Hair follicle dermal papilla cell (primary cell): ENCODE results near the gene DEFB128. TPM values are rescaled to one million over a fixed set of nuclear protein-coding genes. Genes with fewer than 3 reads are reported as not detected.

Source experiments
- total RNA-seq: library from RNA; depleted of rRNA; stranded (reverse); fragments of >200 nt; gene quantifications from 2 replicates; pipeline ENCODE4 v1.2.3, GENCODE V29; 2012

DEFB128 gene
- total RNA-seq = not detected in 2 replicates

GRCh38 chr20:189611-190010 is at the start of gene DEFB128:
TSS of gene DEFB128 (minus strand) at chr20:189711. CDS start at chr20:189623, 88 bp downstream.

GRCh38 chr20:226958-227357 is 37.4 kb upstream of the DEFB128 start, which contains the start of gene DEFB129:
TSS of gene DEFB129 (plus strand) at chr20:227258. CDS start at chr20:227289, 31 bp downstream.

GRCh38 chr20:157154-157553 is 32.4 kb downstream of the DEFB128 start, which contains the start of gene DEFB127:
TSS of gene DEFB127 (plus strand) at chr20:157454. CDS start at chr20:157545, 91 bp downstream.

GRCh38 chr20:142290-142689 is 47.2 kb downstream of the DEFB128 start, which contains the start of gene DEFB126:
TSS of gene DEFB126 (plus strand) at chr20:142590. CDS start at chr20:142629, 39 bp downstream.

Other genes with a start within 250 kb of the DEFB128 start
- not detected in 2 replicates for gene DEFB125, start 102.0 kb downstream of the DEFB128 start, total RNA-seq
- gene DEFB126, start 47.1 kb downstream of the DEFB128 start, total RNA-seq = not detected in 2 replicates
- gene DEFB127, start 32.3 kb downstream of the DEFB128 start, total RNA-seq = not detected in 2 replicates
- gene DEFB129, start 37.5 kb upstream of the DEFB128 start, total RNA-seq = not detected in 2 replicates
- gene DEFB132, start 68.0 kb upstream of the DEFB128 start, total RNA-seq = not detected in 2 replicates
- 2.1 and 2.9 TPM in 2 replicates for gene C20orf96, start 101.0 kb upstream of the DEFB128 start, total RNA-seq
- gene ZCCHC3, start 107.9 kb upstream of the DEFB128 start, total RNA-seq = 16.8 and 19.0 TPM in 2 replicates
- gene SOX12, start 135.8 kb upstream of the DEFB128 start, total RNA-seq = 15.6 and 16.3 TPM in 2 replicates
- gene NRSN2, start 157.4 kb upstream of the DEFB128 start, total RNA-seq = 43.4 and 67.2 TPM in 2 replicates
- 77.7 and 148 TPM in 2 replicates for gene TRIB3, start 191.0 kb upstream of the DEFB128 start, total RNA-seq
- gene RBCK1, start 218.6 kb upstream of the DEFB128 start, total RNA-seq = 90.5 and 97.7 TPM in 2 replicates